ENCODE data around the gene HSP90AA1.

GRCh38 chr14:102066041-102066451 is 20.8 kb downstream of the HSP90AA1 start:
- TF ChIP-seq CTCF (IDR thresholded peaks at IDR 0.05): no peak
- no peak for TF ChIP-seq EP300 (IDR thresholded peaks at IDR 0.05)
- no peak for TF ChIP-seq POLR2A (IDR thresholded peaks at IDR 0.05)
